ENCODE data around the gene C20orf202.
A peak's percentile ranks its signal among the peaks of the same experiment; 100 is the strongest.

Gene C20orf202

DNA sequence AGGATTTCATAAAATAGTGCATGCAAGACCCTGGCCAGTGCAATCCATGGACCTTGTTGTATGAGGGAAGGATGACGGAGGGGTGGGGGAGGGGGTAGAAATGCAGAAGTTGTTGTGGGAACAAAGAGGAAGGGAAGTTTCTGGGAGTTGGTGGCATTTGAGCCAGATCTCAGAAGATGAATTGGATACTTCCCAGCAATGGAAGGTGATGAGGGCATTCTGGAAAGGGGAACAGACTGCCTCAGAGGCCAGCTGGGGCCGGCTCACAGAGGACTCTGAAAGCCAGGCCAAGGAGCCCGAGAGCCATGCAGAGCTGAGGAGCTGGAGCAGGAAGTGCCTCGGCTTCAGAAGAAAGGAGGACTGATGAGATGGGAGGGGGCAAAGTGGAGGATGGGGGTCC, 21.1 kb upstream of the C20orf202 start:
- intact Hi-C loops (cut with DNase I), result no loop called here
- no peak for DNase-seq

DNA sequence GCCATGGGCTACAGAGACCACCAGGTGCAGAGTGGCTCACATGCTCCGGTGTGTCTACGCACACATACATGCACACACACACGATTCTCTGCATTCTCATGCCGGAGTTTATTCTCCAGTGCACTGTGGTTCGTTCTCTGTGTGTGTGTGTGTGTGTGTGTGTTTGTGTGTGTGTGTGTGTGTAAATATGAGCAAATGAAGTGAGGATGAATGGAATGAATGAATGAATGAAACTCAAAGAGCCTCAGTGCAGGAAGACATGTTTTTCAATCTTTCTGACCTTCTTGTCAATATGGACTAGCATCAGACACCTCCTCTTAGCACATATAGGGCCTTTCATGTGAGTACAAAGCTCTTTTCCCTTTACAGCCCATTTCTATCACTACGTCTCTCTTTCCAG, 20.1 kb upstream of the C20orf202 start:
- intact Hi-C loops (cut with DNase I), result no loop called here
- no peak for DNase-seq

- intact Hi-C loops (cut with DNase I), result no loop called here
- DNase-seq, result peak in 8 of 42 donors; percentile 19 to 49 (median 30)
Measured at GRCh38 chr20:1184260-1184637, 19.0 kb upstream of the C20orf202 start.

- peak in 21 of 42 donors; percentile 7 to 58 (median 28) for DNase-seq
- intact Hi-C loops (cut with DNase I), result no loop called here
Measured at GRCh38 chr20:1184638-1185315, 18.5 kb upstream of the C20orf202 start, which contains the start of gene TMEM74B. Gene TMEM74B (minus strand): TSS chr20:1184981. CDS start chr20:1183801, 1,180 bp downstream.

DNA sequence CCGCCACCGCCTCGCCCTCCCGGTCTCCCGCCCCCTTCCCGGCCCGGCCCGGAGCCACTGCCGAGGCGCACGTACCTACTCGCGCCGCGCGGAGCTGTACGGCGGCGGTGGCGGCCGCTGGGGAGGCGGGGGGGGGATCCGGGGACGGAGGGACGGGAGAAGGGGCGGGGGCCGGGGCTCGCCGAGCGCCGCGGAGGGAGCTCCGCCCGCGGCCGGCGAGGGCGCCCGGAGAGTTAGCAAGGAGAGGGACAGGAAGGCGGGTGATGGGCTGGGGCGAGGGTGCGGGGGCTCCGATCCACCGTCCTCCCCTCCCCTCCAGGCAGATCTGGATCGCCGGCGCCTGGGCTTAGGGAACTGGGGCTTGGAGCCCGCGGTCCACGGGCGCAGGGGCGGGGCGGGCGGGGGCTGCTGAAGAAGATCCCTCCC, 17.9 kb upstream of the C20orf202 start:
- intact Hi-C loops (cut with DNase I), result no loop called here
- peak in 5 of 42 donors; percentile 8 to 45 (median 20) for DNase-seq

- peak in 39 of 42 donors; percentile 19 to 77 (median 50) for DNase-seq
- intact Hi-C loops (cut with DNase I), result no loop called here
Measured at GRCh38 chr20:1185790-1186334, 17.4 kb upstream of the C20orf202 start.

DNA sequence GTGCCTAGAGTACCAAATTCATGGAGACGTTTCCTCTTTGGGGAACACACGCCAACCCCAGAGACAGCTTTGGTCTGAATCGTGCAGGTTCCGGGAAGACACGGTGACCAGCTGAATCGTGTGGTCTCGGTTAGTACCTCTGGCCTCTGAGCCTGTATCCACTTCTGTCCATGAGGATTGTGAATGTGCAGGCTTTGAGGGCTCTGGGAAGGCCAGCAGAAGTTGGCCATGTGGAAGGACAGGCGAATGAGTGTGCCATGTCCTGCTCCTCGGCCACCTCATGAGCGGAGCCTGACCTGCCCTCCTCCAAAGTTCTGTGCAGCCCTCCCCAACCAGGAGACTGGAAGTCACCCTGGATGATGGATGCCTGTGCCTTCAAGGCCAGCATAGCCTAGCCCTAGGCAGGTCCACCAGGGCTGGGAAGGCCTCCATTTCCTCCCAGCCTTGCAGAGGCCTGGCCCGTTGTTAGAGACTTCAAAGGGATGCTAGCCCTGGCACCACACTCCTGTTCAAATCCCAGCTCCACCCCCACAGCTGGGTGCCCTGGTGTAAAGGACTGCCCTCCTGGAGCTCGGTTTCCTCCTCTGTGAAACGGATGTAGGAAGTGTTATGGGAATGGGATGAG, 16.8 kb upstream of the C20orf202 start:
- DNase-seq, result no peak
- intact Hi-C loops (cut with DNase I), result no loop called here

DNA sequence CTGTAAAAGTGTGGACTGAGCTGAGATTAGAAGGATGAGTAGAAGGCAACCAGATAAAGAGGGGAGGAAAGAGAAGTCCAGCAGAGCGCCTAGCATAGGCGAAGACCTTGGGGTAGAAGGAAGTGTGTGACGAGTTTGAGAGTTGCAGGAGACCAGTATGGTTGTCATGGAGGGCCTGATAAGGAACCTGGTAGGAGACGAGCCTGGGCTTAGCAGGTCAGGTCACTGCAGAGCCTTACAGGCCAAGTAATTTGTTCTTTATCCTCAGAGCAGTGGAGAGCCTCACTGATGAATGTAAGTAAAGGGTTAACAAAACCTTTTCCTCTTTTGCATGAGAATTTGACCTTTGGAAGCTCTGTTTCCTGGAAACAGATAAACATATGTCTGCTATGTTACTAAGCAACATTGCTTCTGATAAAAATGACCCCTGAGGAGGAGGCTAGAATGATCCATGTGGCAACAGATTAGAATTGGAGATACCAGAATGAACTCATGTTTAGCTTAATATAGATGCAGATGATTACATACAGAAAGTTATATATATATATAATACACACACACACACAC, 15.6 kb upstream of the C20orf202 start:
- intact Hi-C loops (cut with DNase I), result no loop called here
- DNase-seq, result no peak

DNA sequence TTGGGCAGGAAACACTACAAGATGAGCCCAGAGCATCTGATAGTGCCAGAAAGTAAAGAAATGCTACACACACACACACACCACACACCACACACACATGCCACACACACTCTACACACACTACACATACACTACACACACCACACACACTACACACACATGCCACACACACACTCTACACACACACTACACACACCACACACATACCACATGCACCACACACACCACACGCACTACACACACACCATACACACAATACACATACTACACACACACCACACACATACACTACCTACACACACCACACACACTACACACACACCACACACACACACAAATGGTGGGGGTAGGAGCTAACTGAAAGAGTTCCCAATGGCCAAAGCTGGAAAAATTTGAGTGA, 14.9 kb upstream of the C20orf202 start:
- intact Hi-C loops (cut with DNase I), result no loop called here
- DNase-seq, result no peak

DNA sequence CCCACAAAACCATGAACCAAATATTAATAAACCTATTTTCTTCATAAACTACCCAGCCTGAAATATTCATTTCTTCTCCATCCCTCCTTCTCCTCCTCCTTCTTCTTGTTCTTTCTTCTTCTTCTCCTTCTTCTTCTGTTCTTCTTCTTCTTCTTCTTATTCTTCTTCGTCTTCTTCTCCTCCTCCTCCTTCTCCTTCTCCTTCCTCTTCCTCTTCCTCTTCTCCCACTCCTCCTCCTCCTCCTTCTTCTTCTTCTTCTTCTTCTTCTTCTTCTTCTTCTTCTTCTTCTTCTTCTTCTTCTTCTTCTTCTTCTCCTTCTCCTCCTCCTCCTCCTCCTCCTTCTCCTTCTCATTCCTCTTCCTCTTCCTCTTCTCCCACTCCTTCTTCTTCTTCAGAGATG, 13.4 kb upstream of the C20orf202 start:
- intact Hi-C loops (cut with DNase I), result no loop called here

GRCh38 chr20:1190847-1191246, 12.4 kb upstream of the C20orf202 start:
- intact Hi-C loops (cut with DNase I), result no loop called here
- no peak for DNase-seq

More for the DNA sequence above, 13.4 kb upstream of the C20orf202 start:
- DNase-seq, result no peak

DNA sequence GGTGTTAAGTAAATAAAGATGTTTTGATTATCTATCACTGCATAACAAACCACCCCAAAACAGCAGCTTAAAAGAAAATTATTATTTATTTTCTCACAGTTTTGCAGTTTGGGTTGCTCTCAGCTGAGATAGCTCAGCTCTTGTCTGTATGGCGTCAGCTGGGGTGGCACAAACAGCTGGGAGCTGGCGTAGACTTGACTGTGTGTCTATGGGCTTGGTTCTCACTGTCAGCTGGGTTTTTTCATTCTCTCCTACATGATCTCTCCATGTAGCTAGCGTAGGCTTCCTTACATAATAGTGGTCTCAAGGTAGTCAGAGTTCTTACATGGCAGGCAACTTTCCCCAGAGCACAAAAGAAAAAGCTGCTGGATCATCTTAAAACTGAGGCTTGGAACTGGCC, 12.0 kb upstream of the C20orf202 start:
- intact Hi-C loops (cut with DNase I), result no loop called here
- peak in 4 of 42 donors; percentile 50 to 78 (median 64) for DNase-seq

- intact Hi-C loops (cut with DNase I), result no loop called here
- no peak for DNase-seq
Measured at GRCh38 chr20:1195226-1195625, 8.0 kb upstream of the C20orf202 start.

GRCh38 chr20:1196634-1197033, 6.6 kb upstream of the C20orf202 start:
- DNase-seq, result no peak
- intact Hi-C loops (cut with DNase I), result no loop called here

DNA sequence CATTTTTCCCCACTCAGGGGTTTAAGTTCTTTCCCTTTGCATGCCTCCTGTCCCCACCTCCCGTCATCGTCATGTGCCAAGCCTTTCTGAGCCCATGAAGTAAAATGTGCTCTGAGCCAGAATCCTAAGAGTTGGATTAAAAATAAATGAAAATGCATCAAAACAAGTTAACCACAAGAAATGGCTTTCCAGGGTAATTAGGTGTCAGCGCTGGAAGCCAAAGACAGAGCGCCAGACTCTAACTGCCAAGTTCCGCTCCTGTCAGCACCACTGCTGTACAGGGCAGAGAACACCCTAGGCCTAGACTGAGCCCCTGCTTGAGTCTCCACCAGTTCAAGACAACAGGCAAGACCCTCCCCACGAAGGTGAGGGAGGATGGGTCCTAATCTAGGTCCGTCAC, 5.5 kb upstream of the C20orf202 start:
- intact Hi-C loops (cut with DNase I), result no loop called here
- no peak for DNase-seq

- no peak for DNase-seq
- intact Hi-C loops (cut with DNase I), result no loop called here
Measured at GRCh38 chr20:1198751-1199150, 4.5 kb upstream of the C20orf202 start.

DNA sequence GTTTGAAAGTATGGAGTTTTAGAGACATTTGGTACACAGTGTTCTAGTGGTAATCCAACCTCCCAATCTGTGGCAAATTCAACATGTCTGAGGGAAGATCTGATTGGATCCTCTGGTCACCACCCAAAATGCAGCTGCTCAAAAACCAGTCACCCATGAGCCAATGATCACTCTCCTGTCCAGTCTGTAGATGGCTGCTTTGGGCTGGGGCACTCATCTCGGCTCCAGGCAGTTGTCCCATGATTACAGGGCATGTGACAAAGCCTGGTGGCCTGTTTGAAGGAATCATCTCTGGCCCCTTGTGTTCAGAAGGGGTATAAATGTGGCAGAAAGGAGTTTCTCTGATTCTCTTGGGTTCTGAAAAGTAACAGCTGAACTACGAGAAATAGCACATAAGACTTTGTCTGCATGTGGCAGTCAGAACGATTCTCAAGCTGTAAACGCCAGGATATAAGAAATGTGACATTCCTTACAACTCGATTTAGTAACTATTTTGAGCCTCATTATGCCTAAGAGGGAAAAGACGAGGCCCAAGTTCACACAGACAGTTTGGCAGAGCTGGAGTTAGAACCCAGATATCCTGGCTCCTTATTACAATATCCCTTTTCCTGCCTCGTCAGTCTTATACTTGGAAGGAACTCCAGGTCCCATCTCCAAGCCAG, 3.9 kb upstream of the C20orf202 start:
- intact Hi-C loops (cut with DNase I), result no loop called here
- no peak for DNase-seq

- no peak for DNase-seq
- intact Hi-C loops (cut with DNase I), result loop anchor here (10.0 kb wide), 1 partner anchor 385 kb away; no protein-coding TSS in a partner anchor
Measured at GRCh38 chr20:1199964-1200363, 3.3 kb upstream of the C20orf202 start.

DNA sequence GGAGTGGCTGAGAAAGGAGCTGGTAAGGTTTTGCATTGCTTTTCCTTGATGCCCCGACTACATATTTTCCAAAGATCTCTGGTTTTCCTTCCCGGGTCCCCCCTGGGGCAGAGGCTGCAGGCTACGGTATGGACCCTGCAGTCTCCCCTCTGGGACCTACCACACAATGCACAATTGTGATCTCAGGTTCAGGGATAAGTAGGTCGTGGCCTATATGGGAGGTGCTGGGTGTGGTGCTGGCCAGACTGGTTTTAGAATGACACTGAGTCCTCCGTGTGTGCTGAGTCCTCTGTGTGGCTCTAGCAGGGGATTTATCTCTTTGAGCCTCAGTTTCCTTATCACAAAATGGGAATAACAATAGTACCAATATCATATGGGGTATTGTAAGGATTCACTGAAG, 376 bp downstream of the C20orf202 start:
- DNase-seq, result no peak
- intact Hi-C loops (cut with DNase I), result loop anchor here (10.0 kb wide), 1 partner anchor 389 kb away; no protein-coding TSS in a partner anchor

- intact Hi-C loops (cut with DNase I), result loop anchor here (10.0 kb wide), 1 partner anchor 389 kb away; no protein-coding TSS in a partner anchor
- DNase-seq, result no peak
Measured at GRCh38 chr20:1204113-1204512, 859 bp downstream of the C20orf202 start.

Measured in head of caudate nucleus (tissue), 42 donors.